LNCaP clone FGC (cell line): ENCODE data around the gene ZNF580.

Experiments used
- DNase-seq: peaks from one replicate; pipeline ENCODE4 v3.0.0-alpha.2; 2011; ENCODE audit warnings: low read depth
- H3K4me3 ChIP-seq: 2 replicates; pipeline ENCODE4 v1.5.1; 2011; ENCODE audit warnings: mild to moderate bottlenecking, low read depth, low read length, control low read depth
- TF ChIP-seq, protein P1 (sequence below): IDR thresholded peaks from 2 replicates; pipeline ENCODE4 v1.5.1; 2012; ENCODE audit warnings: mild to moderate bottlenecking; ENCODE audit not compliant: control insufficient read depth, insufficient read depth; ENCODE audit errors: extremely low read depth

The ZNF580 gene

DNA sequence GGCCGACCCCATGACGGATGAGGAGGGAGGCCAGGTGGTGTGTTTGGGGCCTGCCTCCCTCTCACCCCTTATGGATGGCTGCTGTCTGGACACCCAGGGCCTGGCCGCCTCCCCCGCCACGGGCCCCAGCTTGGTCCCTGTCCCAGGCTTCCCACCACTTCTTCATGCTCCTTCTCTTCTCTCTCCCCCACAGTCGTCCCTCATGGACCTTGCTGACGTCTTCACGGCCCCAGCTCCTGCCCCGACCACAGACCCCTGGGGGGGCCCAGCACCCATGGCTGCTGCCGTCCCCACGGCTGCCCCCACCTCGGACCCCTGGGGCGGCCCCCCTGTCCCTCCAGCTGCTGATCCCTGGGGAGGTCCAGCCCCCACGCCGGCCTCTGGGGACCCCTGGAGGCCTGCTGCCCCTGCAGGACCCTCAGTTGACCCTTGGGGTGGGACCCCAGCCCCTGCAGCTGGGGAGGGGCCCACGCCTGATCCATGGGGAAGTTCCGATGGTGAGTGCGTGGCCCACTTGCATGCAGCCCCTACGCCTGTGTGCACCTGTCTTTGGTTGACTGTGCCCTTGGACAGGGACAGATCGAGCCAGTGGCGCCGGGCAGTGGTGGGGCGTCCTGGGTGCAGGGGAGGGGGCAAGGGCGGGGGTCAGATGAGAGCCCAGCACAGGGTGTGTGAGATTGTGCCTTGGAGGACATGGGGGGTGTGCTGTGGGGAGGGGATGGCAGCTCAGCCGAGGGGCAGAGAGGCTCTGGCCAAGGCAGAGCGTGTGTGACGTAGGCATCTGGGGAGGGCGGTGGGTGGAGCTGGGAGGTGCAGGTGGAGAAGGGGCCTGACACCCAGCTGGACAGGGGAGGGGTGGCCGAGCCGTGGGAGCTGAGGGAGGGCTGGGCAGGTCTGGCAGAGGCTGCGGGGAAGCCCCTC is 51.0 kb downstream of the ZNF580 start:
- no peak overlapping the region for H3K4me3 ChIP-seq
- DNase-seq, result no peak
- TF ChIP-seq, protein P1, sequence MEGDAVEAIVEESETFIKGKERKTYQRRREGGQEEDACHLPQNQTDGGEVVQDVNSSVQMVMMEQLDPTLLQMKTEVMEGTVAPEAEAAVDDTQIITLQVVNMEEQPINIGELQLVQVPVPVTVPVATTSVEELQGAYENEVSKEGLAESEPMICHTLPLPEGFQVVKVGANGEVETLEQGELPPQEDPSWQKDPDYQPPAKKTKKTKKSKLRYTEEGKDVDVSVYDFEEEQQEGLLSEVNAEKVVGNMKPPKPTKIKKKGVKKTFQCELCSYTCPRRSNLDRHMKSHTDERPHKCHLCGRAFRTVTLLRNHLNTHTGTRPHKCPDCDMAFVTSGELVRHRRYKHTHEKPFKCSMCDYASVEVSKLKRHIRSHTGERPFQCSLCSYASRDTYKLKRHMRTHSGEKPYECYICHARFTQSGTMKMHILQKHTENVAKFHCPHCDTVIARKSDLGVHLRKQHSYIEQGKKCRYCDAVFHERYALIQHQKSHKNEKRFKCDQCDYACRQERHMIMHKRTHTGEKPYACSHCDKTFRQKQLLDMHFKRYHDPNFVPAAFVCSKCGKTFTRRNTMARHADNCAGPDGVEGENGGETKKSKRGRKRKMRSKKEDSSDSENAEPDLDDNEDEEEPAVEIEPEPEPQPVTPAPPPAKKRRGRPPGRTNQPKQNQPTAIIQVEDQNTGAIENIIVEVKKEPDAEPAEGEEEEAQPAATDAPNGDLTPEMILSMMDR, result no peak

DNA sequence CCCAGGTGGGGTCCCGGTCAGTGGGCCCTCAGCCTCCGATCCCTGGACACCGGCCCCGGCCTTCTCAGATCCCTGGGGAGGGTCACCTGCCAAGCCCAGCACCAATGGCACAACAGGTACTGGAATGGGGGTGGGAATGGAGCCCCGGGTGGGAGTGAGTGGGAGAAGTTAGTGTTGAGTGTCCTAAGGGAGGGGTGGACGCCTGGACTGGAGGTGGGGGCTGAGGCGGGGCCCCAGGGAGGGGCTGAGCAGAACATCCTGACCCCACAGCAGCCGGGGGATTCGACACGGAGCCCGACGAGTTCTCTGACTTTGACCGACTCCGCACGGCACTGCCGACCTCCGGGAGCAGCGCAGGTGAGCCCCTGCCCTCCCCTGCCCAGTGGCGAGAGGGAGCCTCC is 51.9 kb downstream of the ZNF580 start:
- TF ChIP-seq, protein P1, result no peak
- DNase-seq, result no peak
- H3K4me3 ChIP-seq, result no peak overlapping the region
